ENCODE data around the gene RMDN2.
"Not testable (repeated sequence)": the region's sequence is repeated elsewhere in the genome, so short reads cannot be mapped to it uniquely, and the experiment has no call there.

The RMDN2 gene

DNA sequence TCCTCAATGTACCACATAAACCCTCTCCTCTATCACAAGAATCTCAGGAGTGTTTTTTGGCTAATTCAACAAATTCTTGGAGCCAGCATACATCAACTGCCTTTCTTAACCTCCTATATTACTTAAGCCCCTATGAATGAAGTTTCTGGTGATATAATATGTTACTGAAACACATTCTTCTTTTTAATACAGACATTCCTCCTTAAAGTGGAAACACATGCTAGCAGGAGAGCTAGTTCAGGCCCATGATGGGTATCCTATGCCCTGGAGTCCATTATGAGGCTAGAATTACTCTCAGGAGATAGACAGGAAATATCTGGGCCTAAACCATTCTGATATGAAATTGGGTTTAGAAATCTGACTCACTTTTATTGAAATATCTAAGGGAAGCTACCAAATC is 26.6 kb upstream of the RMDN2 start:
- DNase-seq (ENCODE audit: low spot score): peak; percentile 48

DNA sequence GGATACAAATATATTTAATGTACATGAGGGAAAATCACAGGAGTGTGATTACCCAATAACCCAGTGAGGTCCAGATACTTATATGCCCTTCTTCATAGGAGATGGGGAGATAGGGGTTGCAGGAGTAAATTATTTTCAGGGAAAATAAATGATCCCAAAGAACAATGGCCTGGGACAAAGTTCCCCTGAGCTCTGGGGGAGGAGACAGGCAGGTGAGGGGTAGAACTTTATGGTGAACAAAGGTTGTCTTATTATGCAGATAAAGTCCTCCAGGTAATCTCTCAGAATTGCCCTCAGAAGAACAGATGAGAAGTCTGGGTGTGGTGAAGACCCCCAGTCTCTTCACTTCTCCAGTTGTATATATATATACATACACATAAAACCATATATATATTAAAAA is 22.1 kb upstream of the RMDN2 start:
- DNase-seq (ENCODE audit: low spot score): no peak

DNA sequence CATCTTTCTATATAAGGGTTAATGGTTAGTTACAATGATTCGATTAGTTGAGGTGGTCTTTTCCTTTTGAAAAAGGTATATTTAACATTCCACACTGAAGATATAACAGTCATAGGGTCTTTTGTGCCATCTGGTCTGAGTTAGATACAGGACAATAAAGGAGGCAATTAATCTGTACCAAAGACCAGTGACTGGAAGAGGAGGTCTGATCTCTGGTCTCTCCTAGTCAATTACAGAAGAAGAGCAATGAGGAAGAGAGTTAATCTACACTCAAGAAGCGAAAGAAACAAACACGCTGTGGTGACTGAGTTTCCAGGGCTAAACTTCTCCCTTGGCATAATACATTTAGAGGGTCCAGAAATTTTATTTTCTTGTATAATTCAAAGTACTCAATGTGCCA is 20.7 kb upstream of the RMDN2 start:
- no peak for DNase-seq (ENCODE audit: low spot score)

- DNase-seq (ENCODE audit: low spot score): no peak
Observed at GRCh38 chr2:37904993-37905392, 20.1 kb upstream of the RMDN2 start.

DNA sequence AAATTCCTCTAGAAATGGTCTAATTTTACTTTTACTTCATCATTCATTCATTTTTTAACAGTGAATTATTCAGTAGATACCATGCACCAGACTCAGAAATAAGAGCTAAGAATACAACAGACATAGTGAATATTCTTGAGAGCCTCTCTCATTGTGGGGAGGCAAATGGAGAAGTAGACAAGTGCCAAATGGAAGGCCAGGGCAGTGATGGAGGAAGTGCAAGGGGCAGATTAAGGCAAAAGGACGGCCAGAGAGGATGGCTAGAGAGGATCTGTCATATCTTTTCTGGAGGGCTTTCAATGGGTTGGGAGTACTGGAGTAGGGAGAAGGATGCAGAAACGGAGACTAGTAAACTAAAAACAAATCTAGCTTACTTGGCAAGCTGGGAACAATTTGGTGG is 19.0 kb upstream of the RMDN2 start:
- no peak for DNase-seq (ENCODE audit: low spot score)

- no peak for DNase-seq (ENCODE audit: low spot score)
Observed at GRCh38 chr2:37907501-37908225, 17.4 kb upstream of the RMDN2 start.

- peak; percentile 11 for DNase-seq (ENCODE audit: low spot score)
Observed at GRCh38 chr2:37911296-37911873, 13.7 kb upstream of the RMDN2 start.

- peak; percentile 30 for DNase-seq (ENCODE audit: low spot score)
Observed at GRCh38 chr2:37912056-37912455, 13.0 kb upstream of the RMDN2 start.

GRCh38 chr2:37912616-37913015 is 12.5 kb upstream of the RMDN2 start:
- no peak for DNase-seq (ENCODE audit: low spot score)

- no peak for DNase-seq (ENCODE audit: low spot score)
Observed at GRCh38 chr2:37914340-37914739, 10.7 kb upstream of the RMDN2 start.

DNA sequence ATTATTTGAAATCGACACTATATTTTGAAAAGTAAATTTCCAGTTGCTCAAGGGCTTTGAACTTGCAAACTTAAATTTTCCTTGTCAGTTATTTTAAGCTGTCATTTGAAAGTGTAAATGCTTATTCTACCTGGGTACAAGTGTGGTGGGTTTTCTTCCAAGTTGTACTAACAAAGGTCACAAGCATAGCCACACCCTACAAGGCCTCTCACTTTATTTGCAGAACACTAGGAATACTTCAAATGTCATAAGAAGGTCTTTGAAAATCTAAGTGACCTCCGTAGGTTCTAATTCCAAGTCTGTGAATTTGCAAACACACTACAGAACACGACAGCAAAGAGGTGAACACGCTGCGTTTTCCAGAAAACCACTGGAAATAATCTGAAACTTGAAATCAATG is 9.3 kb upstream of the RMDN2 start:
- no peak for DNase-seq (ENCODE audit: low spot score)

- peak; percentile 77 for DNase-seq (ENCODE audit: low spot score)
Observed at GRCh38 chr2:37916512-37917082, 8.5 kb upstream of the RMDN2 start.

GRCh38 chr2:37917281-37918228 is 7.5 kb upstream of the RMDN2 start:
- DNase-seq (ENCODE audit: low spot score): peak; percentile 12

DNA sequence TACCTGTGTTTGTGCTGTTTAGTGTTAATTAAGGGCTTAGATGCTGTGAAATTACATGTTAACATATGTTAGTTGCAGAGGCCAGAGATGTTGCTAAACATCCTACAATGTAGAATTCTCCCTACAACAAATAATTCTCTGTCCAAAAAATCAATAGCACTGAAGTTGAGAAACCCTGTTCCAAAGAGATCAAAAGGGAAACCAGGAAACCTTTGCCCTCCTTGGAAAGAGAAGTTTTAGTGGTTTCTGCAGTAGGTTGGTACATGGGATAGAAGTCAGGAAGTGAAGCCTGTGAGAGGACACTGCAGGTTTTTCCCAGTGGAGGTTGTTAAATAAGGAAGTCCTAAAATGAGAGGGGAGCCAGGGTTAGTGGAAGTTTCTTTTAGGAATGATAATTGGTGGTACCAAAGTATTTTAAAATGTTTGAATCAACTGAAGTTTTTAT is 6.3 kb upstream of the RMDN2 start:
- DNase-seq (ENCODE audit: low spot score): no peak

DNA sequence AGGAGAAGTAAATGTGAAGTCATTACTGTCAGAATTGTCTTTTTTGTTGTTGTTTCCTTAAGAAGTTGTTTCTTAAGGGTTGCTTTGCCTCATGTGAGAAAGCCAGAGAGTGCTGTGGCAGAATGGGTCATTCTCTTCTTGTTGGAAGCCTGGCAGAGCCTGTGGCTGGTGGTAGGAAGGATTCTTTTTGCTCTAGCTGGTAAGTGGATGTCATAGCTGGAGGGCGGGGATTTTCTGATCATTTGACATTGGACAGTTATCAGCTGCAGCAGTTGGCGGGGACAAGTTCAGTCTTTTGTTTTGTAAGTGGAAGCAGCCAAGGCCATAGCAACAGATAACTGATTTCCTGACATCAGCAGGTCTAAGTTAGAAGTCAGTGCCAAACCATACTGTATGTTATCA is 5.5 kb upstream of the RMDN2 start:
- DNase-seq (ENCODE audit: low spot score): no peak

DNA sequence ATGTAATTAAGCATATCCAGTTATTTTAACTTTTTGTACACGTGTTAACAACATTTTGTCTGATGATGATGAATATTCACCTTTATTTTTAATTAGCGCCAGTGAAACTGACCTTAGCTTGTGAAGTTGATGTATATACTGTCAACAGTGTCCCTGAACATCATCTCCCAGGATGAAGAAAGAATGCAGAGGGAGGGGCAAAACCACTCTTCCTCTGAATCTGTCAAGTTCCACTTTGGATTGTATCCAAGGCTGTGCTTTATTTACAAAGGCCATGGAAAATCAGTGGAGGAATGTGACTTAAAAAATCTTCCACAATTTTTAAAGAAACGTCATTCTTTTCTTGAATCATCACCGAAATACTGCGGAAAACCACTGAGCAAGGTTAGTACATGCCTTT is 4.5 kb upstream of the RMDN2 start:
- DNase-seq (ENCODE audit: low spot score): no peak

DNA sequence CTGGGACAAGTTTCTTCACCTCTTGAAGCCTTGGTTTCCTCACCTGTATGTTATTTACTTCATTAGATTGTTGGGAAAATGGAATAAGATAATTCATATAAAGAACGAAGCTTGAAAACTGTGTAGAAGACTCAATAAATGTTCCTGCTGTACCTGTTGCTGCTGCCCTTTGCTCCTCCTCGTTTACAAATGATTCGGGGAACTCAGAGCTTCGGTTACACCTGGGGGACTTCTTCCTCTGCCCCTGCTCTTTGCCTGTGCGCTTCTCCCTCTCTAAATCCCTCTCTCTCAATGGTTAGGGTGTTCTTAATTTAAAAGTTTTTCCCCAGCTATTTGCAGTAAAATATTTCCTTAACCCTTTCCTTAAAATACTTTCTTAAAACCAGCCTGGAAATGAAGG is 3.3 kb upstream of the RMDN2 start:
- no peak for DNase-seq (ENCODE audit: low spot score)

- no peak for DNase-seq (ENCODE audit: low spot score)
Observed at GRCh38 chr2:37923308-37924055, 1.6 kb upstream of the RMDN2 start.

DNA sequence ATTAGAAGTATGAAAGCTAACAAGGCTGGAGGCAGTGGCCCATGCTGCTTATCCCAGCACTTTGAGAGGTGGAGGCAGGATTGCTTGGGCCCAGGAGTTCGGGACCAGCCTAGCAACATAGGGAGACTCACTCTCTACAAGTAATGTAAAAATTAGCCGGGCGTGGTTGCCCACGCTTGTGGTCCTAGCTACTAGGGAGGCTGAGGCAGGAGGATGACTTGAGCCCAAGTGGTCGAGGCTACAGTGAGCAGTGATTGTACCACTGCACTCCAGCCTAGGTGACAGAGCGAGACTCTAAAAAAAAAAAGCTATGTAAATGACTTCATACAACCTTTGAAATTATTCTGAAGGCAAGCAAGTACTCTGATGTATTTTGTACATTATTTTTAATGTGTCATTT is 1.5 kb downstream of the RMDN2 start:
- no peak for DNase-seq (ENCODE audit: low spot score)

- DNase-seq (ENCODE audit: low spot score): no peak
Observed at GRCh38 chr2:37928377-37928776, 3.3 kb downstream of the RMDN2 start.

GRCh38 chr2:37930392-37930791 is 5.3 kb downstream of the RMDN2 start:
- DNase-seq (ENCODE audit: low spot score): not testable (repeated sequence)

DNA sequence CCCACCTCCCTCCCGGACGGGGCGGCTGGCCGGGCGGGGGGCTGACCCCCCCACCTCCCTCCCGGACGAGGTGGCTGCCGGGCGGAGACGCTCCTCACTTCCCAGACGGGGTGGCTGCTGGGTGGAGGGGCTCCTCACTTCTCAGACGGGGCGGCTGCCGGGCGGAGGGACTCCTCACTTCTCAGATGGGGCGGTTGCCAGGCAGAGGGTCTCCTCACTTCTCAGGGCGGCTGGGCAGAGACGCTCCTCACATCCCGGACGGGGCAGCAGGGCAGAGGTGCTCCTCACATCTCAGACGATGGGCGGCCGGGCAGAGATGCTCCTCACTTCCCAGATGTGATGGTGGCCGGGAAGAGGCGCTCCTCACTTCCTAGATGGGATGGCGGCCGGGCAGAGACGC is 7.8 kb downstream of the RMDN2 start:
- not testable (repeated sequence) for DNase-seq (ENCODE audit: low spot score)

All from GM03348 (cell line).